B cell (primary cell): ENCODE results near the gene TMC8. TPM values are rescaled to one million over a fixed set of nuclear protein-coding genes. Genes with fewer than 3 reads are reported as not detected.

Experiments
- ATAC-seq: fragments of 200-7000 bp; cut with Tn5 transposase; one replicate; pipeline ENCODE4 v1.10.0; 2021; ENCODE audit warnings: low read depth, mild to moderate bottlenecking, moderate number of reproducible peaks, moderate library complexity
- CTCF ChIA-PET: fragments of 350-600 bp; sonication (Branson Sonifier 250); formaldehyde crosslinking; loops from one replicate; lab custom pipeline; 2021; ENCODE audit warnings: antibody characterized with exemption, inconsistent platforms; lab: Charles Lee
- POLR2A ChIA-PET: fragments of 350-600 bp; sonication (Branson Sonifier 250); formaldehyde crosslinking; loops from one replicate; lab custom pipeline; 2021; ENCODE audit warnings: antibody characterized with exemption; lab: Charles Lee
- DNase-seq: peaks from one replicate; pipeline ENCODE4 v3.0.0; 2013
- H2AFZ ChIP-seq: 2 replicates; pipeline ENCODE4 v1.6.1; 2012; ENCODE audit warnings: mild to moderate bottlenecking, low read depth, low read length; ENCODE audit not compliant: insufficient read depth, poor library complexity, severe bottlenecking
- H3K27ac ChIP-seq, 2 donors: 1 replicate in 1 of 2; 2 replicates in 1 of 2; pipeline ENCODE4 v1.5.1; 2012 to 2013; ENCODE audit warnings: low read length in 2 of 2, mild to moderate bottlenecking in 2 of 2, moderate library complexity in 1 of 2
- H3K27me3 ChIP-seq, 4 experiments: fragments of 200-600 bp in 1 of 4; sonication (generic) in 1 of 4; replicated peaks in 1 of 4; 1 replicate in 2 of 4; 2 replicates in 2 of 4; pipeline versions ENCODE4 v1.6.1 to v1.7.0; 2013 to 2016; ENCODE audit warnings: low read length in 3 of 4, mild to moderate bottlenecking in 2 of 4, mixed read lengths in 1 of 4, moderate library complexity in 1 of 4; ENCODE audit not compliant: insufficient read depth in 4 of 4, control insufficient read depth in 3 of 4; ENCODE audit errors: control extremely low read depth in 1 of 4
- H3K36me3 ChIP-seq, 2 experiments: replicated peaks in 1 of 2; 1 replicate in 1 of 2; 2 replicates in 1 of 2; pipeline versions ENCODE4 v1.6.1 to v1.7.1; 2013; ENCODE audit warnings: low read length in 1 of 2; ENCODE audit not compliant: insufficient read depth in 2 of 2, control insufficient read depth in 1 of 2; ENCODE audit errors: control extremely low read depth in 1 of 2, extremely low read depth in 1 of 2
- H3K4me1 ChIP-seq, 2 donors: fragments of 200-600 bp in 1 of 2; sonication (generic) in 1 of 2; 1 replicate in 1 of 2; 2 replicates in 1 of 2; pipeline versions ENCODE4 v1.5.1 to v1.6.1; 2013 to 2017; ENCODE audit warnings: low read length in 2 of 2; ENCODE audit not compliant: control insufficient read depth in 2 of 2, insufficient read depth in 2 of 2
- H3K4me2 ChIP-seq: replicated peaks from 2 replicates; pipeline ENCODE3; 2012; ENCODE audit warnings: mild to moderate bottlenecking, low read depth, low read length; ENCODE audit not compliant: poor library complexity, severe bottlenecking
- H3K4me3 ChIP-seq, 5 experiments: fragments of 200-600 bp in 1 of 5; sonication (generic) in 1 of 5; 1 replicate in 3 of 5; 2 replicates in 2 of 5; pipeline versions ENCODE4 v1.5.1 to v1.7.0; 2011 to 2016; ENCODE audit warnings: low read length in 4 of 5, mild to moderate bottlenecking in 4 of 5, low read depth in 2 of 5, control low read depth in 1 of 5, moderate library complexity in 1 of 5; ENCODE audit not compliant: insufficient read depth in 1 of 5; ENCODE audit errors: control extremely low read depth in 1 of 5, extremely low read depth in 1 of 5
- H3K79me2 ChIP-seq: fragments of 200-600 bp; sonication (generic); one replicate; pipeline ENCODE4 v1.6.0; 2016; ENCODE audit warnings: low read length; ENCODE audit not compliant: control insufficient read depth, insufficient read depth
- H3K9ac ChIP-seq: fragments of 200-600 bp; sonication (generic); 2 replicates; pipeline ENCODE4 v1.6.1; 2017; ENCODE audit warnings: mild to moderate bottlenecking, low read length, moderate library complexity
- H3K9me3 ChIP-seq, 3 donors: one replicate each; pipeline versions ENCODE4 v1.6.1 to v1.7.1; 2013; ENCODE audit warnings: low read length in 2 of 3; ENCODE audit not compliant: control insufficient read depth in 2 of 3, insufficient read depth in 1 of 3; ENCODE audit errors: control extremely low read depth in 1 of 3
- H4K20me1 ChIP-seq: 2 replicates; pipeline ENCODE4 v1.6.0; 2012; ENCODE audit warnings: mild to moderate bottlenecking, low read length; ENCODE audit not compliant: insufficient read depth, control insufficient read depth, poor library complexity, severe bottlenecking
- H3K27ac Mint-ChIP-seq: one replicate; pipeline ENCODE4 v1.8.0; 2021; ENCODE audit warnings: mixed read lengths
- H3K27me3 Mint-ChIP-seq: one replicate; pipeline ENCODE4 v1.8.0; 2021; ENCODE audit warnings: mixed read lengths
- H3K4me1 Mint-ChIP-seq: one replicate; pipeline ENCODE4 v1.8.0; 2021; ENCODE audit warnings: mixed read lengths
- H3K4me3 Mint-ChIP-seq: one replicate; pipeline ENCODE4 v1.8.0; 2021; ENCODE audit warnings: mixed read lengths
- H3K9me3 Mint-ChIP-seq: one replicate; pipeline ENCODE4 v1.8.0; 2022; ENCODE audit warnings: mixed read lengths; ENCODE audit not compliant: insufficient read depth
- EZH2 ChIP-seq: IDR thresholded peaks from 2 replicates; pipeline ENCODE4 v1.6.1; 2012; ENCODE audit warnings: borderline replicate concordance, low read depth, mild to moderate bottlenecking, moderate library complexity, low read length; ENCODE audit not compliant: insufficient read depth, poor library complexity, severe bottlenecking
- WGBS: methylation state at CpG from one replicate; pipeline ENCODE4 v1.1.5; 2013; ENCODE audit warnings: missing lambda C conversion rate; ENCODE audit not compliant: insufficient coverage; 5-methylcytosine and 5-hydroxymethylcytosine counted together
- intact Hi-C: fragments of 100-400 bp; cut with micrococcal nuclease; formaldehyde crosslinking; loops from one replicate; pipeline ENCODE4 v1.10.0; 2022
- polyA plus RNA-seq: library from polyadenylated mRNA; depleted of rRNA; stranded (reverse); fragments of >200 nt; gene quantifications from 2 replicates; pipeline ENCODE4 v1.2.3, GENCODE V29; 2012
- total RNA-seq, 2 donors: library from RNA; stranded (reverse); fragments of 120-200 nt in 1 of 2; gene quantifications; 1 replicate in 1 of 2; 2 replicates in 1 of 2; pipeline versions ENCODE4 v1.2.3 to v1.2.4, GENCODE V29; 2013 to 2022
- TF ChIP-seq, protein P1 (sequence below): fragments of 200-600 bp; IDR thresholded peaks from one replicate; pipeline ENCODE4 v1.8.0; 2022; ENCODE audit warnings: antibody characterized with exemption, mild to moderate bottlenecking

Gene TMC8
- total and polyA plus RNA-seq, 2 donors (not counting 1 experiment from before 2014, with no cell fraction given): 235 to 352 TPM

DNA sequence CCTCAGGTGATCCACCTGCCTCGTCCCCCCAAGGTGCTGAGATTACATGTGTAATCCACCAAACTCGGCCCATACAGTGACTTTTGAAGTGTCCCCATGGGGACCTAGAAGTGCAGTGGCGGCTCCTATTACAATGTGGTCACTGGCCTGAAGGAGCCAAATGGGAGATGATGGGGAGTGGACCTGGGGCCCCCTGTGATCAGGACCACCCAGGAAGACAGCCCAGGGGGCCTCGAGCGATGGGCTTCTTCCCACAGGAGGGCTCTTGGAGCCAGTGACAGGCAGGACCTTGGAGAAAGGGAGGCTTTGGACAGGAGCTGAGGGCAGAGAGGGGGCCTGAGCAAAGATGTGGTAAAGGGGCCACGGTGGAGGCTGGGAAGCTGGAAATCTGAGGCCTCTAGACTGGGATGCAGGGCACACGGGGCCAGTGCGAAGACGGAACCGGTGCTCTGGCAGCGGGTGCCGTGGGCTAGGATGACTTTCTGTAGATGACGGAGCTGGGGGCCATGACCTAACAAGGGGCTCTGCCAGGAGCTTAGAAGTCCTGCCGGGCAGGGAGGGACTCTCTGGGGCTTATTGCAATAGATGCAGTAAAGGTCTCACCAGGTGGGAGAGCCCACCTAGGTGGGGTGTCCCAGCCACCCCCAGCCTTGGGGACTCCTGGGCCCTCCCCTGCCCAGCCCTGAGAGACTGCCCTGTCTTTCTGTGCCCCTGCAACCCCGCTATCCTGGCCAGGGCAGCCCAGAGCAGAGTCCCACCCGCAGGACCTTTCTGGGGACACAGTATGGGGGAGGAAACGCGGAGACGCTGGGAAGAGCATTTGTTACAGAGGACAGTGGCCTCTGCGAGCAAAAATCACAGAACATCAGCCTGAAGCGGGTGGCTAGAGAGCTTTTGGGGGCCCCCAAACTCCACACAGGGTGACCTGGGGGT is 12.9 kb downstream of the TMC8 start:
- Histone ChIP-seq H4K20me1 (peaks cover 9% of the 10 kb centered on the region), H3K9me3 (peaks cover 0 to 10% (median 0%) of the 10 kb centered on the region in 3 donors), H3K27me3 (no peaks in the 10 kb centered on the region), H3K79me2 (peaks cover 21% of the 10 kb centered on the region), H2AFZ (no peak overlapping the region), H3K27ac (peak overlapping the region; percentile 38 to 57), H3K9ac (no peak overlapping the region), H3K36me3 (peaks cover 0 to 24% of the 10 kb centered on the region in 2 experiments), H3K4me2 (peak overlapping the region; percentile 67), H3K4me3 (no peak overlapping the region), H3K4me1 (peaks cover 82 to 95% of the 10 kb centered on the region in 2 donors)
- TF ChIP-seq, protein P1, sequence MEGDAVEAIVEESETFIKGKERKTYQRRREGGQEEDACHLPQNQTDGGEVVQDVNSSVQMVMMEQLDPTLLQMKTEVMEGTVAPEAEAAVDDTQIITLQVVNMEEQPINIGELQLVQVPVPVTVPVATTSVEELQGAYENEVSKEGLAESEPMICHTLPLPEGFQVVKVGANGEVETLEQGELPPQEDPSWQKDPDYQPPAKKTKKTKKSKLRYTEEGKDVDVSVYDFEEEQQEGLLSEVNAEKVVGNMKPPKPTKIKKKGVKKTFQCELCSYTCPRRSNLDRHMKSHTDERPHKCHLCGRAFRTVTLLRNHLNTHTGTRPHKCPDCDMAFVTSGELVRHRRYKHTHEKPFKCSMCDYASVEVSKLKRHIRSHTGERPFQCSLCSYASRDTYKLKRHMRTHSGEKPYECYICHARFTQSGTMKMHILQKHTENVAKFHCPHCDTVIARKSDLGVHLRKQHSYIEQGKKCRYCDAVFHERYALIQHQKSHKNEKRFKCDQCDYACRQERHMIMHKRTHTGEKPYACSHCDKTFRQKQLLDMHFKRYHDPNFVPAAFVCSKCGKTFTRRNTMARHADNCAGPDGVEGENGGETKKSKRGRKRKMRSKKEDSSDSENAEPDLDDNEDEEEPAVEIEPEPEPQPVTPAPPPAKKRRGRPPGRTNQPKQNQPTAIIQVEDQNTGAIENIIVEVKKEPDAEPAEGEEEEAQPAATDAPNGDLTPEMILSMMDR: no peak
- no peak for TF ChIP-seq EZH2
- intact Hi-C loops: no loop called here
- Mint-ChIP-seq H3K9me3 (no peaks in the 10 kb centered on the region), H3K4me1 (peaks cover 83% of the 10 kb centered on the region), H3K27me3 (no peaks in the 10 kb centered on the region), H3K4me3 (no peak overlapping the region), H3K27ac (peak overlapping the region; percentile 81)
- 92% methylated on average over 17 of the region's 21 CpGs for WGBS
- DNase-seq (no peak), ATAC-seq (no peak)
- ChIA-PET POLR2A (interaction anchor here (0.5 to 22.6 kb wide), 7 partner anchors 9 to 213 kb away, joined by 3 to 432 read pairs (median 9); partner anchors contain the start of genes SYNGR2, TMC6 and TMC8), CTCF (interaction anchor here (1.2 to 14.1 kb wide), 4 partner anchors 13 to 34 kb away, joined by 3 to 357 read pairs (median 6); partner anchors contain the start of genes SYNGR2, TK1 and TMC8)
